H9 (cell line): Measurements from ENCODE around the gene RASSF7. TPM values are rescaled to one million over a fixed set of nuclear protein-coding genes. Genes with fewer than 3 reads are reported as not detected.

Experiments
- DNase-seq: peaks from one replicate; pipeline ENCODE4 v3.0.0-alpha.2; 2017
- H2AFZ ChIP-seq: one replicate; pipeline ENCODE4 v1.6.1; 2013; ENCODE audit warnings: mild to moderate bottlenecking, low read length, control low read depth, moderate library complexity
- H2AK5ac ChIP-seq: 2 replicates; pipeline ENCODE4 v1.6.1; 2013; ENCODE audit warnings: low read length, control low read depth, mixed read lengths; ENCODE audit not compliant: insufficient read length
- H2BK120ac ChIP-seq: one replicate; pipeline ENCODE4 v1.6.1; 2013; ENCODE audit warnings: low read depth, mild to moderate bottlenecking, low read length, control low read depth, inconsistent platforms; ENCODE audit not compliant: poor library complexity, severe bottlenecking
- H2BK12ac ChIP-seq: 2 replicates; pipeline ENCODE4 v1.6.1; 2013; ENCODE audit warnings: low read length, control low read depth, mixed read lengths, low read depth; ENCODE audit not compliant: insufficient read length
- H2BK15ac ChIP-seq: 2 replicates; pipeline ENCODE4 v1.6.1; 2013; ENCODE audit warnings: low read depth, low read length, control low read depth
- H2BK20ac ChIP-seq: one replicate; pipeline ENCODE4 v1.6.1; 2013; ENCODE audit warnings: low read depth, mild to moderate bottlenecking, low read length, control low read depth, inconsistent platforms; ENCODE audit not compliant: poor library complexity, severe bottlenecking
- H2BK5ac ChIP-seq: 2 replicates; pipeline ENCODE4 v1.6.1; 2013; ENCODE audit warnings: low read length, control low read depth, mixed read lengths; ENCODE audit not compliant: insufficient read length
- H3K14ac ChIP-seq: 2 replicates; pipeline ENCODE4 v1.6.1; 2013; ENCODE audit warnings: low read length, control low read depth; ENCODE audit not compliant: insufficient read depth
- H3K18ac ChIP-seq: 2 replicates; pipeline ENCODE4 v1.6.1; 2013; ENCODE audit warnings: low read depth, mild to moderate bottlenecking, mixed read lengths, low read length, control low read depth; ENCODE audit not compliant: insufficient read length
- H3K23ac ChIP-seq: 2 replicates; pipeline ENCODE4 v1.6.1; 2013; ENCODE audit warnings: low read length, control low read depth, mixed read lengths, low read depth; ENCODE audit not compliant: insufficient read length
- H3K23me2 ChIP-seq: 2 replicates; pipeline ENCODE4 v1.6.1; 2013; ENCODE audit warnings: low read depth, mild to moderate bottlenecking, mixed read lengths, low read length, control low read depth; ENCODE audit not compliant: insufficient read length, poor library complexity, severe bottlenecking
- H3K27ac ChIP-seq: 2 replicates; pipeline ENCODE4 v1.5.1; 2013; ENCODE audit warnings: low read length, control low read depth, mixed read lengths, low read depth; ENCODE audit not compliant: insufficient read length
- H3K27me3 ChIP-seq: 2 replicates; pipeline ENCODE4 v1.6.1; 2013; ENCODE audit warnings: low read length, control low read depth, inconsistent platforms; ENCODE audit not compliant: insufficient read depth
- H3K4ac ChIP-seq: 2 replicates; pipeline ENCODE4 v1.6.1; 2013; ENCODE audit warnings: low read depth, mild to moderate bottlenecking, control low read depth, inconsistent platforms, low read length, moderate library complexity
- H3K4me1 ChIP-seq: 2 replicates; pipeline ENCODE4 v1.6.1; 2013; ENCODE audit warnings: low read length, control low read depth, inconsistent platforms; ENCODE audit not compliant: insufficient read depth
- H3K4me2 ChIP-seq: 2 replicates; pipeline ENCODE4 v1.6.1; 2013; ENCODE audit warnings: low read length, control low read depth, mixed read lengths; ENCODE audit not compliant: insufficient read length, insufficient read depth
- H3K56ac ChIP-seq: 2 replicates; pipeline ENCODE4 v1.6.1; 2013; ENCODE audit warnings: low read depth, mild to moderate bottlenecking, mixed read lengths, low read length, control low read depth; ENCODE audit not compliant: insufficient read length
- H3K79me1 ChIP-seq: 2 replicates; pipeline ENCODE4 v1.6.1; 2013; ENCODE audit warnings: low read depth, mild to moderate bottlenecking, moderate library complexity, low read length, control low read depth, inconsistent platforms; ENCODE audit not compliant: insufficient read depth, poor library complexity, severe bottlenecking
- H3K79me2 ChIP-seq: 2 replicates; pipeline ENCODE4 v1.6.1; 2013; ENCODE audit warnings: low read length, control low read depth, inconsistent platforms; ENCODE audit not compliant: insufficient read depth
- H3K9ac ChIP-seq: 2 replicates; pipeline ENCODE4 v1.6.1; 2013; ENCODE audit warnings: low read length, control low read depth, mixed read lengths; ENCODE audit not compliant: insufficient read length; ENCODE audit errors: extremely low read depth
- H3K9me3 ChIP-seq: one replicate; pipeline ENCODE4 v1.6.1; 2013; ENCODE audit warnings: low read depth, low read length, inconsistent platforms; ENCODE audit not compliant: control insufficient read depth
- H3T11ph ChIP-seq: one replicate; pipeline ENCODE4 v1.6.1; 2013; ENCODE audit warnings: mild to moderate bottlenecking, low read length, control low read depth, inconsistent platforms
- H4K20me1 ChIP-seq: one replicate; pipeline ENCODE4 v1.6.1; 2013; ENCODE audit not compliant: control insufficient read depth, insufficient read length, insufficient read depth
- H4K5ac ChIP-seq: 2 replicates; pipeline ENCODE4 v1.6.1; 2013; ENCODE audit warnings: low read depth, mild to moderate bottlenecking, mixed read lengths, low read length, control low read depth; ENCODE audit not compliant: insufficient read length
- H4K8ac ChIP-seq: replicated peaks from 2 replicates; pipeline ENCODE4 v1.6.1; 2013; ENCODE audit warnings: low read length, control low read depth, mixed read lengths, low read depth; ENCODE audit not compliant: insufficient read length
- H4K91ac ChIP-seq: 2 replicates; pipeline ENCODE4 v1.6.1; 2013; ENCODE audit warnings: low read depth, mild to moderate bottlenecking, moderate library complexity, mixed read lengths, low read length, control low read depth; ENCODE audit not compliant: insufficient read length
- H3K27ac Mint-ChIP-seq, 3 experiments: 2 replicates in 2 of 3; 3 replicates in 1 of 3; pipeline ENCODE4 v1.8.0; 2020 to 2021; ENCODE audit warnings: mixed read lengths in 3 of 3, mild to moderate bottlenecking in 1 of 3, moderate library complexity in 1 of 3
- H3K27me3 Mint-ChIP-seq: 2 replicates; pipeline ENCODE4 v1.8.0; 2021; ENCODE audit warnings: low read depth, mild to moderate bottlenecking, moderate library complexity, mixed read lengths
- H3K36me3 Mint-ChIP-seq, 3 experiments: 2 replicates in 2 of 3; 3 replicates in 1 of 3; pipeline ENCODE4 v1.8.0; 2020 to 2021; ENCODE audit warnings: low read depth in 3 of 3, mixed read lengths in 3 of 3; ENCODE audit not compliant: insufficient read depth in 1 of 3
- H3K4me1 Mint-ChIP-seq, 2 experiments: 2 replicates each; pipeline ENCODE4 v1.8.0; 2020; ENCODE audit warnings: mixed read lengths in 2 of 2
- H3K4me3 Mint-ChIP-seq, 2 experiments: 2 replicates in 1 of 2; 3 replicates in 1 of 2; pipeline ENCODE4 v1.8.0; 2020 to 2021; ENCODE audit warnings: mild to moderate bottlenecking in 2 of 2, mixed read lengths in 2 of 2, moderate library complexity in 1 of 2
- H3K9me3 Mint-ChIP-seq, 2 experiments: 2 replicates in 1 of 2; 3 replicates in 1 of 2; pipeline ENCODE4 v1.8.0; 2020; ENCODE audit warnings: mild to moderate bottlenecking in 2 of 2, mixed read lengths in 2 of 2, moderate library complexity in 1 of 2
- CTCF ChIP-seq: fragments of 200-600 bp; sonication (generic); conservative IDR thresholded peaks from 3 replicates; pipeline ENCODE4 v1.8.0; 2021; ENCODE audit warnings: antibody characterized with exemption, mild to moderate bottlenecking
- WGBS: extraction: QIAGEN DNeasy Blood & Tissue Kit; methylation state at CpG from one replicate; pipeline ENCODE4 v1.1.7; 2013; ENCODE audit warnings: missing lambda C conversion rate, low lambda C conversion rate, mixed read lengths; ENCODE audit not compliant: insufficient read length; ENCODE audit errors: extremely low coverage; 5-methylcytosine and 5-hydroxymethylcytosine counted together
- total RNA-seq: library from RNA; stranded (reverse); gene quantifications from 2 replicates; pipeline ENCODE4 v1.2.1, GENCODE V29; 2021

The RASSF7 gene
- total RNA-seq, 1 experiment from 2014 or later: 26.3 TPM

- Histone ChIP-seq H3K23ac (no peak overlapping the region), H2BK12ac (no peak overlapping the region), H3K27me3 (no peaks in the 10 kb centered on the region), H2AFZ (peak overlapping the region; percentile 4), H3T11ph (no peak overlapping the region), H2AK5ac (no peak overlapping the region), H3K79me2 (no peaks in the 10 kb centered on the region), H3K9me3 (no peaks in the 10 kb centered on the region), H3K14ac (no peak overlapping the region), H3K79me1 (no peaks in the 10 kb centered on the region), H3K4me2 (no peak overlapping the region), H4K20me1 (no peaks in the 10 kb centered on the region), H2BK15ac (no peak overlapping the region), H3K9ac (no peak overlapping the region), H4K5ac (no peak overlapping the region), H3K27ac (no peak overlapping the region), H3K56ac (no peak overlapping the region), H3K18ac (no peak overlapping the region), H3K23me2 (peaks cover 3% of the 10 kb centered on the region), H2BK20ac (no peak overlapping the region), H4K91ac (no peak overlapping the region), H4K8ac (no peak overlapping the region), H3K4ac (no peak overlapping the region), H3K4me1 (no peaks in the 10 kb centered on the region), H2BK5ac (no peak overlapping the region), H2BK120ac (no peak overlapping the region)
- Mint-ChIP-seq H3K9me3 (peaks cover 34 to 44% of the 10 kb centered on the region in 2 experiments), H3K4me1 (peaks cover 3 to 4% of the 10 kb centered on the region in 2 experiments; a peak in 3 of 4 replicates), H3K27ac (no peak overlapping the region; a peak in 1 of 7 replicates), H3K36me3 (peaks cover 29 to 34% (median 29%) of the 10 kb centered on the region in 3 experiments), H3K4me3 (peak overlapping the region; percentile 34 to 56; a peak in 2 of 5 replicates), H3K27me3 (peaks cover 10% of the 10 kb centered on the region)
- DNase-seq: peak; percentile 87
- WGBS: no CpG with 5 or more reads among the region's 74 CpGs
- peak; percentile 100 for TF ChIP-seq CTCF
Observed at GRCh38 chr11:518463-519202, 42.1 kb upstream of the RASSF7 start.
